SK-N-SH treated with all-trans-retinoic acid at 6 μM for 48 hours (cell line): ENCODE measurements around the gene ADGRF3.

ENCODE experiments used
- ATAC-seq: fragments of 200-7000 bp; cut with Tn5 transposase; 3 replicates; pipeline ENCODE4 v1.9.1; 2020; ENCODE audit warnings: mild to moderate bottlenecking, moderate library complexity
- ARNTL ChIP-seq: fragments of 450-650 bp; formaldehyde crosslinking; IDR thresholded peaks from 2 replicates; pipeline ENCODE4 v1.5.0; 2020; ENCODE audit warnings: low read depth, mild to moderate bottlenecking, moderate library complexity, borderline replicate concordance
- BACH2 ChIP-seq: fragments of 250-450 bp; sonication (Bioruptor Pico); IDR thresholded peaks from 2 replicates; pipeline ENCODE4 v1.9.0; 2021; ENCODE audit warnings: mild to moderate bottlenecking, borderline replicate concordance
- CSDC2 ChIP-seq: fragments of 250-450 bp; sonication (Bioruptor Pico); IDR thresholded peaks from 2 replicates; pipeline ENCODE4 v1.5.0; 2020; ENCODE audit warnings: mild to moderate bottlenecking, moderate library complexity
- ESRRG ChIP-seq: fragments of 250-450 bp; sonication (Bioruptor Pico); IDR thresholded peaks from 2 replicates; pipeline ENCODE4 v1.6.1; 2021; ENCODE audit warnings: mild to moderate bottlenecking
- GLIS3 ChIP-seq: fragments of 250-450 bp; sonication (Bioruptor Pico); IDR thresholded peaks from 2 replicates; pipeline ENCODE4 v1.5.0; 2020; ENCODE audit warnings: mild to moderate bottlenecking, moderate library complexity
- ISL1 ChIP-seq: fragments of 250-450 bp; sonication (Bioruptor Pico); IDR thresholded peaks from 2 replicates; pipeline ENCODE4 v2.1.2; 2022; ENCODE audit warnings: mild to moderate bottlenecking, moderate library complexity
- OSR1 ChIP-seq: fragments of 250-450 bp; sonication (Bioruptor Pico); IDR thresholded peaks from 2 replicates; pipeline ENCODE4 v1.8.0; 2022; ENCODE audit warnings: moderate library complexity, mild to moderate bottlenecking, inconsistent platforms
- PPARA ChIP-seq: fragments of 250-450 bp; sonication (Bioruptor Pico); IDR thresholded peaks from 2 replicates; pipeline ENCODE4 v1.5.0; 2020; ENCODE audit warnings: mild to moderate bottlenecking, borderline replicate concordance
- RARB ChIP-seq: fragments of 250-450 bp; sonication (Bioruptor Pico); IDR thresholded peaks from 2 replicates; pipeline ENCODE4 v1.8.0; 2021; ENCODE audit warnings: mild to moderate bottlenecking, moderate library complexity
- SNAI2 ChIP-seq: fragments of 250-450 bp; sonication (Bioruptor Pico); IDR thresholded peaks from 2 replicates; pipeline ENCODE4 v1.5.0; 2020; ENCODE audit warnings: mild to moderate bottlenecking, moderate library complexity
- TCF4 ChIP-seq: fragments of 250-450 bp; sonication (Bioruptor Pico); IDR thresholded peaks from 2 replicates; pipeline ENCODE4 v1.8.0; 2021; ENCODE audit warnings: mild to moderate bottlenecking, moderate library complexity, borderline replicate concordance
- TOX ChIP-seq: fragments of 250-450 bp; sonication (Bioruptor Pico); IDR thresholded peaks from 2 replicates; pipeline ENCODE4 v1.8.0; 2021; ENCODE audit warnings: mild to moderate bottlenecking, moderate library complexity, borderline replicate concordance
- ZC3H10 ChIP-seq: fragments of 250-450 bp; sonication (Bioruptor Pico); IDR thresholded peaks from 2 replicates; pipeline ENCODE4 v1.5.1; 2021; ENCODE audit warnings: mild to moderate bottlenecking, moderate library complexity
- ZFP3 ChIP-seq: fragments of 250-450 bp; sonication (Bioruptor Pico); IDR thresholded peaks from 2 replicates; pipeline ENCODE4 v1.5.0; 2020; ENCODE audit warnings: mild to moderate bottlenecking, moderate library complexity
- ZFP30 ChIP-seq: fragments of 450-650 bp; formaldehyde crosslinking; IDR thresholded peaks from 2 replicates; pipeline ENCODE4 v1.5.0; 2022; ENCODE audit warnings: mild to moderate bottlenecking, moderate library complexity
- ZNF565 ChIP-seq: fragments of 450-650 bp; formaldehyde crosslinking; conservative IDR thresholded peaks from 2 replicates; pipeline ENCODE4 v1.5.0; 2020; ENCODE audit warnings: low read depth, mild to moderate bottlenecking, moderate library complexity
- ZNF70 ChIP-seq: fragments of 450-650 bp; formaldehyde crosslinking; IDR thresholded peaks from 2 replicates; pipeline ENCODE4 v1.5.0; 2020; ENCODE audit warnings: mild to moderate bottlenecking, moderate library complexity
- ZNF8 ChIP-seq: fragments of 450-650 bp; formaldehyde crosslinking; IDR thresholded peaks from 2 replicates; pipeline ENCODE4 v1.5.0; 2020; ENCODE audit warnings: mild to moderate bottlenecking, moderate library complexity
- TF ChIP-seq, protein P1 (sequence below): fragments of 250-450 bp; sonication (Bioruptor Pico); IDR thresholded peaks from 2 replicates; pipeline ENCODE4 v1.5.1; 2020; ENCODE audit warnings: low read depth, mild to moderate bottlenecking, moderate library complexity
- TF ChIP-seq, protein P2 (sequence below): fragments of 250-450 bp; sonication (Bioruptor Pico); IDR thresholded peaks from 2 replicates; pipeline ENCODE4 v1.8.0; 2020; ENCODE audit warnings: mild to moderate bottlenecking, moderate library complexity, borderline replicate concordance
- TF ChIP-seq, protein P3 (sequence below): fragments of 250-450 bp; sonication (Bioruptor Pico); IDR thresholded peaks from 2 replicates; pipeline ENCODE4 v1.8.0; 2021; ENCODE audit warnings: low read depth, mild to moderate bottlenecking, moderate library complexity, borderline replicate concordance
- TF ChIP-seq, protein P4 (sequence below): fragments of 250-450 bp; sonication (Bioruptor Pico); IDR thresholded peaks from 2 replicates; pipeline ENCODE4 v1.5.0; 2020; ENCODE audit warnings: mild to moderate bottlenecking, moderate library complexity

Gene ADGRF3

DNA sequence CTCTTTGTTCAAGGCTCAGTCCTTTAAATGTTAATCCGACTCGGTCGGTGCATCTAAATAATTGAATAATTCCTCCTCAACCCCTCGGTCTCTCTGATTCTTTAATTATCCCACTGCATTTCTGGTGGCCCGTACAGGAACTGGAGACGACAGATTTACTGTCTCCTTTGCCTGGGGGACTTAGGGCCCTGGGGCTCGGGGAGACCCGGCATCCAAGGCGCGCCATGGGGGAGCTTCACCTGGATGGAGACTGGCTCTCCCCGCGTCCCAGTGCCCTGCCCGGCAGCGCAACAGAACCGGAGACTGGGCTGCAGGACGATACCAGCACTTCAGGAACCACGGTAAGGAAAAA, 48.3 kb downstream of the ADGRF3 start:
- ATAC-seq: no peak
- TF ChIP-seq TOX (no peak), RARB (CRISPR knock-in tag) (no peak), SNAI2 (CRISPR knock-in tag) (no peak), ZFP30 (no peak), TCF4 (CRISPR knock-in tag) (no peak), CSDC2 (CRISPR knock-in tag) (no peak), GLIS3 (CRISPR knock-in tag) (no peak), ZNF70 (no peak)

DNA sequence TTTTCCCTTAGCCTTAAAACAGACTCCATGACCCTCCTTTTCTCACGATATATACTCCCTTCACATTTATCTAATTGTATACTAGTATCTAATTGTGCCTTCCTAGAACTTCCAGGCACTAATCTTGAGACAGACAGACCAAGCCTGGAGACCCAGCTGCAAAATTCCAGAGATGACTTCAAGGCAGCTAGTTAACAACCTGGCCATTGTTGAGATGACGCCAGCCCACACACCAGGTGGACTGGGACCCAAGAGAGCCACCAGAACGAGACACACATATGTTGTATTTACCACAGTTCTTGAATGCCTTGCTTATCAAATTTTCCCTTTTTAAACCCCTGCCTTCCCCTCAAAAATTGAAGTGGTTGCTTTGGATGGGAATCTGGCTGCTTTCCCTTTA, 49.5 kb downstream of the ADGRF3 start:
- no peak for ATAC-seq
- TF ChIP-seq ZC3H10 (CRISPR knock-in tag) (no peak), ZNF70 (no peak), RARB (CRISPR knock-in tag) (no peak), ESRRG (no peak), TCF4 (CRISPR knock-in tag) (no peak), PPARA (CRISPR knock-in tag) (no peak), ZFP30 (no peak), BACH2 (no peak)
- TF ChIP-seq, protein P1, sequence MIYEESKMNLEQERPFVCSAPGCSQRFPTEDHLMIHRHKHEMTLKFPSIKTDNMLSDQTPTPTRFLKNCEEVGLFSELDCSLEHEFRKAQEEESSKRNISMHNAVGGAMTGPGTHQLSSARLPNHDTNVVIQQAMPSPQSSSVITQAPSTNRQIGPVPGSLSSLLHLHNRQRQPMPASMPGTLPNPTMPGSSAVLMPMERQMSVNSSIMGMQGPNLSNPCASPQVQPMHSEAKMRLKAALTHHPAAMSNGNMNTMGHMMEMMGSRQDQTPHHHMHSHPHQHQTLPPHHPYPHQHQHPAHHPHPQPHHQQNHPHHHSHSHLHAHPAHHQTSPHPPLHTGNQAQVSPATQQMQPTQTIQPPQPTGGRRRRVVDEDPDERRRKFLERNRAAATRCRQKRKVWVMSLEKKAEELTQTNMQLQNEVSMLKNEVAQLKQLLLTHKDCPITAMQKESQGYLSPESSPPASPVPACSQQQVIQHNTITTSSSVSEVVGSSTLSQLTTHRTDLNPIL (CRISPR knock-in tag): no peak

DNA sequence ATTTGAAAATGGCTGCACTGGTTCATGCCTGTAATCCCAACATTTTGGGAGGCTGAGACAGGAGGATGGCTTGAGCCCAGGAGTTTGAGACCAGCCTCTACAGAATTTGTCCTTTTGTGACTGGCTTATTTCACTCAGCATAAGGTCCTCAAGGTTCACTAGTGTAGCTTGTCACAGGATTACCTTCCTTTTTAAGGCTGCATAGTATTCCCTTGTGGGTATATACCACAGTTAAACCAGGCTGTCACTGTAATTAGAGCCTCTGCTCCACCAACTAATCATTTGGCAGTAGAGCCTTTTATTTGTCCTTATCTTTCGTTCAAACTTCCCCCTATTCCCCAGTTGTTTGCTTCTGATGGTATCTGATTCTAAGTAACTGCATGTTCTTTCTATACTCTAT, 51.1 kb downstream of the ADGRF3 start:
- TF ChIP-seq ZNF8 (CRISPR knock-in tag): peak; percentile 72
- TF ChIP-seq ZNF70: no peak
- TF ChIP-seq, all 23 proteins: peak for 1
- ATAC-seq: no peak

DNA sequence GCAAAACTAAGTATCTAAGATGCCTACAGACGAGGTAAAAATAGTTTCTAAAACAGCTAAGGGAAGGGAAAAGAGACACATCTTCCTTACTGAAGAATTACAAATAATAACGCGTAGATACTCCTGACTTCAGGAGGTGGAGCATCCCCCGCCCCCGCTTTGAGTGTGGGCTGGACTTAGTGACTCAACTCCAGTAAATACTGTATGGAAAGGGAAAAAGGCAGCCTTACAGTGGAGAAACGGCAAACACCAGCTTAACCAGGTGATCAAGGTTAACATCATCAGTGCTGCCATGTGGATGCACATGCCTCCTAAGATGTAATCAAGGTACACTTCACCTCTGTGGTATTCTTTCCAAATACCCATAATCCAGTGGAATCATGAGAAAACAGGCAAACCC, 53.9 kb downstream of the ADGRF3 start:
- no peak; the same call in 2 of the 3 replicates for ATAC-seq

More for the DNA sequence above, 53.9 kb downstream of the ADGRF3 start:
- TF ChIP-seq TCF4 (CRISPR knock-in tag) (no peak), SNAI2 (CRISPR knock-in tag) (no peak), OSR1 (CRISPR knock-in tag) (no peak), GLIS3 (CRISPR knock-in tag) (no peak), ZFP30 (no peak), ZNF8 (CRISPR knock-in tag) (no peak), ZNF565 (no peak), PPARA (CRISPR knock-in tag) (no peak), ARNTL (CRISPR knock-in tag) (no peak), ESRRG (no peak), ZC3H10 (CRISPR knock-in tag) (no peak), ZFP3 (no peak), ISL1 (no peak), CSDC2 (CRISPR knock-in tag) (no peak), TOX (no peak), RARB (CRISPR knock-in tag) (no peak)
- TF ChIP-seq, protein P2, sequence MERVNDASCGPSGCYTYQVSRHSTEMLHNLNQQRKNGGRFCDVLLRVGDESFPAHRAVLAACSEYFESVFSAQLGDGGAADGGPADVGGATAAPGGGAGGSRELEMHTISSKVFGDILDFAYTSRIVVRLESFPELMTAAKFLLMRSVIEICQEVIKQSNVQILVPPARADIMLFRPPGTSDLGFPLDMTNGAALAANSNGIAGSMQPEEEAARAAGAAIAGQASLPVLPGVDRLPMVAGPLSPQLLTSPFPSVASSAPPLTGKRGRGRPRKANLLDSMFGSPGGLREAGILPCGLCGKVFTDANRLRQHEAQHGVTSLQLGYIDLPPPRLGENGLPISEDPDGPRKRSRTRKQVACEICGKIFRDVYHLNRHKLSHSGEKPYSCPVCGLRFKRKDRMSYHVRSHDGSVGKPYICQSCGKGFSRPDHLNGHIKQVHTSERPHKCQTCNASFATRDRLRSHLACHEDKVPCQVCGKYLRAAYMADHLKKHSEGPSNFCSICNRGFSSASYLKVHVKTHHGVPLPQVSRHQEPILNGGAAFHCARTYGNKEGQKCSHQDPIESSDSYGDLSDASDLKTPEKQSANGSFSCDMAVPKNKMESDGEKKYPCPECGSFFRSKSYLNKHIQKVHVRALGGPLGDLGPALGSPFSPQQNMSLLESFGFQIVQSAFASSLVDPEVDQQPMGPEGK: no peak
- TF ChIP-seq, protein P1 (CRISPR knock-in tag): no peak
- TF ChIP-seq, protein P3, sequence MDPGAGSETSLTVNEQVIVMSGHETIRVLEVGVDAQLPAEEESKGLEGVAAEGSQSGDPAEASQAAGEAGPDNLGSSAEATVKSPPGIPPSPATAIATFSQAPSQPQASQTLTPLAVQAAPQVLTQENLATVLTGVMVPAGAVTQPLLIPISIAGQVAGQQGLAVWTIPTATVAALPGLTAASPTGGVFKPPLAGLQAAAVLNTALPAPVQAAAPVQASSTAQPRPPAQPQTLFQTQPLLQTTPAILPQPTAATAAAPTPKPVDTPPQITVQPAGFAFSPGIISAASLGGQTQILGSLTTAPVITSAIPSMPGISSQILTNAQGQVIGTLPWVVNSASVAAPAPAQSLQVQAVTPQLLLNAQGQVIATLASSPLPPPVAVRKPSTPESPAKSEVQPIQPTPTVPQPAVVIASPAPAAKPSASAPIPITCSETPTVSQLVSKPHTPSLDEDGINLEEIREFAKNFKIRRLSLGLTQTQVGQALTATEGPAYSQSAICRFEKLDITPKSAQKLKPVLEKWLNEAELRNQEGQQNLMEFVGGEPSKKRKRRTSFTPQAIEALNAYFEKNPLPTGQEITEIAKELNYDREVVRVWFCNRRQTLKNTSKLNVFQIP (CRISPR knock-in tag): no peak
- TF ChIP-seq, protein P4, sequence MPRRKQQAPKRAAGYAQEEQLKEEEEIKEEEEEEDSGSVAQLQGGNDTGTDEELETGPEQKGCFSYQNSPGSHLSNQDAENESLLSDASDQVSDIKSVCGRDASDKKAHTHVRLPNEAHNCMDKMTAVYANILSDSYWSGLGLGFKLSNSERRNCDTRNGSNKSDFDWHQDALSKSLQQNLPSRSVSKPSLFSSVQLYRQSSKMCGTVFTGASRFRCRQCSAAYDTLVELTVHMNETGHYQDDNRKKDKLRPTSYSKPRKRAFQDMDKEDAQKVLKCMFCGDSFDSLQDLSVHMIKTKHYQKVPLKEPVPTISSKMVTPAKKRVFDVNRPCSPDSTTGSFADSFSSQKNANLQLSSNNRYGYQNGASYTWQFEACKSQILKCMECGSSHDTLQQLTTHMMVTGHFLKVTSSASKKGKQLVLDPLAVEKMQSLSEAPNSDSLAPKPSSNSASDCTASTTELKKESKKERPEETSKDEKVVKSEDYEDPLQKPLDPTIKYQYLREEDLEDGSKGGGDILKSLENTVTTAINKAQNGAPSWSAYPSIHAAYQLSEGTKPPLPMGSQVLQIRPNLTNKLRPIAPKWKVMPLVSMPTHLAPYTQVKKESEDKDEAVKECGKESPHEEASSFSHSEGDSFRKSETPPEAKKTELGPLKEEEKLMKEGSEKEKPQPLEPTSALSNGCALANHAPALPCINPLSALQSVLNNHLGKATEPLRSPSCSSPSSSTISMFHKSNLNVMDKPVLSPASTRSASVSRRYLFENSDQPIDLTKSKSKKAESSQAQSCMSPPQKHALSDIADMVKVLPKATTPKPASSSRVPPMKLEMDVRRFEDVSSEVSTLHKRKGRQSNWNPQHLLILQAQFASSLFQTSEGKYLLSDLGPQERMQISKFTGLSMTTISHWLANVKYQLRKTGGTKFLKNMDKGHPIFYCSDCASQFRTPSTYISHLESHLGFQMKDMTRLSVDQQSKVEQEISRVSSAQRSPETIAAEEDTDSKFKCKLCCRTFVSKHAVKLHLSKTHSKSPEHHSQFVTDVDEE: no peak
- TF ChIP-seq, all 23 proteins: peak for 0
